GM18499 (cell line): ENCODE results near the gene SPEG.
A peak's percentile ranks its signal among the peaks of the same experiment; 100 is the strongest.

ENCODE experiments used
- ATAC-seq: cut with Tn5 transposase; IDR thresholded peaks from one replicate; pipeline ENCODE4 v1.9.1; 2021; ENCODE audit warnings: moderate number of reproducible peaks; ENCODE audit not compliant: insufficient read depth, unreplicated experiment

SPEG gene

GRCh38 chr2:219491278-219491963, 56.8 kb downstream of the SPEG start:
- no peak for ATAC-seq

DNA sequence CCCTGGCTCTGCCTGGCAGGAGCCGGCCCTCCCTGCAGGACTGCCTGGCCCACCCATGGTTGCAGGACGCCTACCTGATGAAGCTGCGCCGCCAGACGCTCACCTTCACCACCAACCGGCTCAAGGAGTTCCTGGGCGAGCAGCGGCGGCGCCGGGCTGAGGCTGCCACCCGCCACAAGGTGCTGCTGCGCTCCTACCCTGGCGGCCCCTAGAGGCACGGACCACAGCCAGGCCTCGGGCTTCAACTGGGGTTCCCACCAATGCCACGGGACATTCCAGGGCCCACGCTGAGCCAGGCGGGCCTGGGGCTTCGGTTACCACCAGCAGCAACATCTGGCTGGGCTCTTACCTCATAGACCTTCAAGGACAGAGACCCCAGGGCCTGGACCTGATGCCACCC, 57.9 kb downstream of the SPEG start:
- ATAC-seq, result no peak

GRCh38 chr2:219493086-219493485, 58.4 kb downstream of the SPEG start:
- ATAC-seq, result no peak

- ATAC-seq, result no peak
These were observed 60.4 kb downstream of the SPEG start for GRCh38 chr2:219494952-219495530.

GRCh38 chr2:219495531-219496122, 61.0 kb downstream of the SPEG start:
- ATAC-seq, result no peak

GRCh38 chr2:219496247-219496824, 61.7 kb downstream of the SPEG start:
- ATAC-seq, result no peak

DNA sequence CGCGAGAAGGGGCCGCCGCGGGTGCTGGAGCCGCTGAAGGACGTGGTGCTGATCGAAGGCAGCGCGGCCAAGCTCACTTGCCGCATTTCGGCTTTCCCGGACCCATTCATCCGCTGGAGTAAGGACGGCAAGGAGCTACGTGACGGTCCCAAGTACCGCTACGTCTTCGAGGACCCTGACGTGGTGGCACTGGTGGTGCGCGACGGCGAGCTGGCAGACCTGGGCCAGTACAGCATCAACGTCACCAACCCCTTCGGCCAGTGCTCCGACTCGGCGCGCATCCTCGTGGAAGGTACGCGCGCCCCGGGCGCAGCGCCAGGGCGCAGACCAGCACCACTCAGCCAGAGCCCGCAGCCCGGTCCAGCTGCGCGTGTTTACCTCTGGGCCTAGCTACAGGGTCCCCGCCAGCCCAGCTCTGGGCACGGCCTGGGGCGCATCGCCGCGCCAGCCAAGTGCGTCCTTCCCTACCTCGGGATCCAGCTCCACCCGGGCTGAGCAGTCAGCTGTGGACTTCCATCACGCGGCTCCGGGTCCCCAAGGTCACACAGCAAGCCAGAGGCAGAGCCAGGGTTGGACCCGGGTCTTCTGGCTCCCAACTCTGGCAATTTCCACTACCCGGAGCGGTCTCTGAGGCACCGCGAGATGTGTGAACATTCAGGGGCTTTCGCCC, 62.3 kb downstream of the SPEG start:
- ATAC-seq, result no peak

DNA sequence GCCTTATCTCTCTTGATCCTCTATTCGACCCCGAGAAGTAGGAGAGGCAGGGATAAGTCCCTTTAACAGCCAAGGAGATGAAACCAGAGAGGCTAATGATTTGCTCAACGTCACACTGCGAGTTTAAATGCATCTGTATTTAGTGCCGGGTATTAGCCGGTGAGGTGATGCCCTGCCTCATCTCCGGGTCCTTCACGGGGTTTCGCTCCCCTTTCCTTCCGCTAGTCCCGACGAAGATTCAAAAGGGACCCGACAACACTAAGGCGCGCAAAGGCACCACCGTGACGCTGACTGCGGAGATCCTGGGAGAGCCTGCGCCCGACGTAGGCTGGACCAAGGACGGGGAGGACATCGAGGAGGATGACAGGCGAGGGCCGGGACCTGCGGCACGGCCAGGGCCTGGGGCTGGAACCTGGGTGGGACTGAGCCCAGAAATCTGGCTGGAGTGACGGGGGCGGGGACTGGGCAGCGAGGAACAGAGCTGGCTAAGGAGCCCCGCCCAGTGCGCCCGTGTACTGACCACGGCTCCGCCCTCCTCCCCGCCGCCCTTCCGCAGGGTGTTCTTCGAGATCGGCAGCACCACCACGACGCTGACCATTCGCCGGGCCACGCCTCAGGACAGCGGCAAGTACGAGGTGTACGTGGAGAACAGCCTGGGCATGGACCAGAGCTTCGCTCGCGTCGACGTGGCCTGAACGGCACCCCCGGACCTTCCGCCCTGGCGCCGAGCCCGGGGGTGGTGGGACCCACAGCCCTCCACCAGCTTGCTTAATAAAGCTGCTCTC, 63.0 kb downstream of the SPEG start:
- no peak for ATAC-seq

GRCh38 chr2:219498280-219499057, 63.8 kb downstream of the SPEG start, which contains the start of gene GMPPA:
Gene GMPPA, plus strand, starts transcription at chr2:219498891. Its CDS starts 1,085 bp downstream, at chr2:219499976.
- peak; percentile 93 for ATAC-seq

DNA sequence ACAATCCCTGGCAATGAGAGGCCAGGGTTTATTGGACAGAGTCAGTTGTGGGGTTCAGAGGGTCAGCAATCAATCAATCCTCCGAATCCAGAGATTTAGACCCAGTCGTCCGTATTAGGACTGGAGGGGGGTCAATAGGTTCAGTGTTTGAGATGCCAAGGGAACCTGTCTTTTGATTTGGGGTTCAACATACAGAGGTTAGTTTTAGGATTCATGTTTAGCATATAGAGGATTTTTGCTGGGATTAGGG, 64.3 kb downstream of the SPEG start:
- ATAC-seq, result no peak

DNA sequence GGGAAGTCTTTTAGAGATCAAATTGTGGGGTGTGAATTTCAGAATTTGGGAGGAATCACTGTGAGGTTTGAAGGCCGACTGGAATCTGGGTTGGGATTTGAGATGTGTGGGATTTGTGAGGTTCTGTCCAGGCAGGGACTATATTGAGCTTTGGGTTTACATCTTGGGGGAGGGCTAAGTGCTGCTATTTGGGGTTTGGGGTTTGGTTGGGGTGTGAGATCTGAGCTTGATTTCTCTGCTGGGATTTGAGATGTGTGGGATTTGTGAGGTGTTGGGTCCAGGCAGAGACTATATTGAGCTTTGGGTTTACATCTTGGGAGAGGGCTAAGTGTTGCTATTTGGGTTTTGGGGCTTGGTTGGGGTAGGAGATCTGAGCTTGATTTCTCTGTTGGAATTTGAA, 64.9 kb downstream of the SPEG start:
- no peak for ATAC-seq

DNA sequence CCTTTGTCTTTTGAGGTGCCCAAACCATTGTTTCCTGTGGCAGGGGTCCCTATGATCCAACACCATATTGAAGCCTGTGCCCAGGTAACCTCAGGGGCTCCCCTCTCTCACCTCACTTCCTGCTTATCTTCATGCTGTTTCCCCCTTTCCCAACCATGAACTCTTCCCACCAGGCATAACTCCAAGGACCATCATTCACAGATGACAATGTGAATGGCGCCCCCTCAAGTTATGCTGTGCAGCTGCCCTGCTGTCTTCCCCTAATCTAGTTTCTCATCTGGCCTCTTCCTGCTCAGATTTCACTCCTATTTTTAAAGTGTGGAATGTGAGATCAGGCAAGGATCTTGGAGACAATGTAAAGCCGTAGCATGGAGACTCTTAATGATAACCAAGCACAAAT, 65.5 kb downstream of the SPEG start:
- no peak for ATAC-seq

DNA sequence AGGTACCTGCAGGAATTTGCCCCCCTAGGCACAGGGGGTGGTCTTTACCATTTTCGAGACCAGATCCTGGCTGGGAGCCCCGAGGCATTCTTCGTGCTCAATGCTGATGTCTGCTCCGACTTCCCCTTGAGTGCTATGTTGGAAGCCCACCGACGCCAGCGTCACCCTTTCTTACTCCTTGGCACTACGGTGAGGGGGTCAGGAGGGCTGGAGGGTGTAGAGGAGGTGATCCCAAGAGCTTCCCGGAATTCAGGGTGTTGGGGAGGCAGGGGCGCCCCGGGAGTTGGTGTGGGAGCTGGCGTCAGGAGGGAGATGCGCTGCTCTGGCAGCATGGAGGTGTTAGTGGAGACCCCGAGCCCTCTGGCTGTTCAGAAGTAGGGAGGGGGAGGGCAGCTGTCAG, 67.2 kb downstream of the SPEG start:
- no peak for ATAC-seq

DNA sequence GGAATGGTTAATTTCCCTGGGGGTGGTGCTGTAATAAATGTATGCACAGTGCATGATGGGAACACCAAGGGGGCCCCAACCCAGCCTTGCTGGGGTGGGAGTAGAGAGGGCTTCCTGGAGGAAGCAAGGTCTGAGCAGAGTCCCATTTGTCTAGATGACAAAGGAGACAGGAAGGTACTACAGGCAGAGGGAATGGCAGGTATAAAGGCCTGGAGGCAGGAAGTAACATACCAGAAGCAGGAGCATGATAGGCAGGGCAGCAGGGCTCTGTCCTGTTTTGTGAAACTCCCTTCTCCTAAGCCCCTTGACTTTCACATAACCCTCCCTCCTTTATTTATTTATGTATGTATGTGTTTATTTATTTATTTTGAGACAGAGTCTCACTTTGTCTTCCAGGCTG, 68.0 kb downstream of the SPEG start:
- ATAC-seq, result no peak

DNA sequence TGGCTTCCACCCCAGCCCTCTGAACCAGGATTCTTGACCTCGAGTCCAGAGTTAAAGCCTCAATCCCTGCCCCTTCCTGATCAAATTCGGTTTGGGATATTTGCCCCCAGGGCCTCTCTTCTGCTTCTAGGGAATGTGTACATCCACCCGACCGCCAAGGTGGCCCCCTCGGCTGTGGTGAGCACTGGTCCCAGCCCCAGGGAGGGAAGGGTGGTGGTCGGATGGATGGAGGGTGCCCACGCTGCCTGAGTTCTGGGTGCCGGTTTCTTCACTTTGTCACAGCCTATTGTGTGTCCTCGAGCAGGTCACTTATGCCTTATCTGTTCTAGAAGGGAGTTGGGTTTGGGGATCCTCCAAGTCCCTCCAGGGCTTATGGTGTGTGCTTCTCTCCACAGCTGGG, 70.9 kb downstream of the SPEG start:
- no peak for ATAC-seq

DNA sequence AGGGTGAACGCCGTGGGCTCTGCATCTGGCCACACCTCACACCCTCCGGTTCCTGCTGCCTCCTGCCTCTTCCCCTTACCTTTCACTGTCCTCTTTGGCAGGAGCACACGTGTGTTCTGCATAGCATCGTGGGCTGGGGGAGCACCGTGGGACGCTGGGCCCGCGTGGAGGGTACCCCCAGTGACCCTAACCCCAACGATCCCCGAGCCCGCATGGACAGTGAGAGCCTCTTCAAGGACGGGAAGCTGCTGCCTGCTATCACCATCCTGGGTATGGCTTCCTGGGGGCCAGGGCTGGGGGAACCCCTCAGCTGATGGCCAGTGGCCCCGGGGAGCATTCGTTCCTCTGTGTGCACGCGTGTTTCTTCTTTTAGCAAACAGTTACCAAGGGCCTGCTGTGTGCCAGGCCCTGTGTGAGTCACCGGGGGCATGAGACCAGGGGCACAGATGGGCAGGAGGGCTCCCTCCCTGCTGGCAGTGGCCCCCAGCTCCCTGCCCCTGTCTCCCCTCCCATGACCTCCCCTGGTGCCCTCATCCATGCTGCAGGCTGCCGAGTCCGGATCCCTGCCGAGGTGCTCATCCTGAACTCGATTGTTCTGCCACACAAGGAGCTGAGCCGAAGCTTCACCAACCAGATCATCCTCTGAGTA, 71.6 kb downstream of the SPEG start:
- ATAC-seq, result no peak

DNA sequence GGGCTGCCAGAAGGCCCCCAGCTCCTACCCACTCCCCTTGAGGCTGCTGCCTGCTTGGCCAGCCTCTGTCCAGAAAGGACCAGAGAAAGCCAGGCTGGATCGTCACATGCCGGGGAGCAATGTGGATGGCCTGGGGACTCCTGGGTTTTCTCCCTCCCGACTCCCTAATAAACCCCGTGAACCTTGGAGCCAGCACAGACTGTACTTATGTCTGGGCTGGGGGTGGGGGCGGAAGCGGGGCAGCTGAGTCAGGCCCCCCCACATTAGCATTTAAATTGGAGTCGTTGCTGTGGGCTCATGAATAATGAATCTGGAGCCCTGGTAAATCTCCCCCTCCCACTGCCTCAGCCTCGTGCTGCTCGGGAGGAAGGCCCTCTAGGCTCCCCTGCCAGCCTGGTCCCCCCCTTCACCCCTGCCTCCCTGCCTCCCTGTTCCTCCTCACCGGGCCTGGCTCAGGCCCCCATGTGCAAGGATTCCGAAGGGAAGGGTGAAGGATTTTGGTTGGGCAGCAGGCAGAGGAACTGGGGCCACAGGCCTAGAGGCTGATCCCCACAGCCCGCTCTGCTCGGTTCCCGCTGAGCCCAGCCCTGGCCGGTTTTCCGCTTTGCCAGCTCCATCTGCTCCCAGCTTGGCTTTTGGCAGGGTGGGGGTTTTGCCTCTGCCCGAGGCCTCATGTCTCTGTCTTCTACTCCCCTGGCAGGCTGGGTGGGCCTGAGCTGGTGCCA, 72.3 kb downstream of the SPEG start:
- ATAC-seq, result no peak

- ATAC-seq, result no peak
These were observed 73.2 kb downstream of the SPEG start for GRCh38 chr2:219507581-219508443.
